NT2/D1 (cell line): Measurements from ENCODE around the gene PFDN4.

Experiments
- DNase-seq: peaks from one replicate; pipeline ENCODE4 v3.0.0-alpha.2; 2011; ENCODE audit warnings: low read depth, low spot score
- H3K27me3 ChIP-seq: 2 replicates; pipeline ENCODE4 v1.6.0; 2011; ENCODE audit warnings: mild to moderate bottlenecking; ENCODE audit not compliant: insufficient read length, insufficient read depth
- H3K36me3 ChIP-seq: 2 replicates; pipeline ENCODE4 v1.6.1; 2011; ENCODE audit warnings: mild to moderate bottlenecking, low read length, mixed read lengths; ENCODE audit not compliant: insufficient read depth, insufficient read length
- H3K4me1 ChIP-seq: 2 replicates; pipeline ENCODE4 v1.5.1; 2011; ENCODE audit not compliant: insufficient read depth, insufficient read length
- H3K4me3 ChIP-seq: 2 replicates; pipeline ENCODE4 v1.5.1; 2011; ENCODE audit warnings: low read depth; ENCODE audit not compliant: insufficient read length
- H3K9ac ChIP-seq: 2 replicates; pipeline ENCODE4 v1.6.0; 2011; ENCODE audit warnings: low read depth; ENCODE audit not compliant: insufficient read length
- H3K9me3 ChIP-seq: 2 replicates; pipeline ENCODE4 v1.5.1; 2011; ENCODE audit warnings: mild to moderate bottlenecking, low read length; ENCODE audit not compliant: insufficient read depth
- SUZ12 ChIP-seq: IDR thresholded peaks from 2 replicates; pipeline ENCODE4 v1.6.1; 2011; ENCODE audit not compliant: insufficient read length, insufficient read depth; ENCODE audit errors: extremely low read depth
- YY1 ChIP-seq: IDR thresholded peaks from 2 replicates; pipeline ENCODE4 v1.6.1; 2011; ENCODE audit not compliant: insufficient read length, insufficient read depth
- ZNF274 ChIP-seq: IDR thresholded peaks from 2 replicates; pipeline ENCODE4 v1.6.1; 2011; ENCODE audit warnings: mild to moderate bottlenecking, low read depth, low read length

Gene PFDN4

GRCh38 chr20:54184904-54185626 lies 22.8 kb upstream of the PFDN4 start:
- H3K9me3 ChIP-seq, result no peaks in the 10 kb centered on the region
- no peak overlapping the region for H3K9ac ChIP-seq
- H3K36me3 ChIP-seq, result no peaks in the 10 kb centered on the region
- no peak for DNase-seq
- TF ChIP-seq SUZ12 (no peak), YY1 (no peak), ZNF274 (no peak)
- H3K4me1 ChIP-seq, result no peaks in the 10 kb centered on the region
- no peaks in the 10 kb centered on the region for H3K27me3 ChIP-seq
- H3K4me3 ChIP-seq, result no peak overlapping the region

- H3K4me1 ChIP-seq, result no peaks in the 10 kb centered on the region
- H3K36me3 ChIP-seq, result no peaks in the 10 kb centered on the region
- H3K9ac ChIP-seq, result no peak overlapping the region
- no peak for DNase-seq
- no peak overlapping the region for H3K4me3 ChIP-seq
- H3K9me3 ChIP-seq, result no peaks in the 10 kb centered on the region
- no peaks in the 10 kb centered on the region for H3K27me3 ChIP-seq
- TF ChIP-seq YY1 (no peak), SUZ12 (no peak), ZNF274 (no peak)
Observed at GRCh38 chr20:54188132-54188849, 19.6 kb upstream of the PFDN4 start.

- H3K27me3 ChIP-seq, result no peaks in the 10 kb centered on the region
- no peaks in the 10 kb centered on the region for H3K4me1 ChIP-seq
- TF ChIP-seq YY1 (no peak), ZNF274 (no peak), SUZ12 (no peak)
- no peak overlapping the region for H3K4me3 ChIP-seq
- H3K9me3 ChIP-seq, result no peaks in the 10 kb centered on the region
- DNase-seq, result no peak
- H3K36me3 ChIP-seq, result no peaks in the 10 kb centered on the region
- H3K9ac ChIP-seq, result no peak overlapping the region
Observed at GRCh38 chr20:54189630-54190029, 18.3 kb upstream of the PFDN4 start.

GRCh38 chr20:54190217-54190616 lies 17.7 kb upstream of the PFDN4 start:
- H3K9ac ChIP-seq, result no peak overlapping the region
- H3K4me1 ChIP-seq, result no peaks in the 10 kb centered on the region
- no peak overlapping the region for H3K4me3 ChIP-seq
- H3K27me3 ChIP-seq, result no peaks in the 10 kb centered on the region
- TF ChIP-seq ZNF274 (no peak), YY1 (no peak), SUZ12 (no peak)
- no peak for DNase-seq
- H3K36me3 ChIP-seq, result no peaks in the 10 kb centered on the region
- no peaks in the 10 kb centered on the region for H3K9me3 ChIP-seq

GRCh38 chr20:54193817-54194216 lies 14.1 kb upstream of the PFDN4 start:
- H3K27me3 ChIP-seq, result no peaks in the 10 kb centered on the region

GRCh38 chr20:54194724-54195438 lies 13.0 kb upstream of the PFDN4 start:
- Histone ChIP-seq H3K9me3 (no peaks in the 10 kb centered on the region), H3K27me3 (no peaks in the 10 kb centered on the region), H3K36me3 (no peaks in the 10 kb centered on the region), H3K9ac (no peak overlapping the region), H3K4me3 (no peak overlapping the region), H3K4me1 (no peaks in the 10 kb centered on the region)
- TF ChIP-seq ZNF274 (no peak), SUZ12 (no peak), YY1 (no peak)
- DNase-seq, result no peak

More at GRCh38 chr20:54193817-54194216, 14.1 kb upstream of the PFDN4 start:
- no peaks in the 10 kb centered on the region for H3K36me3 ChIP-seq
- H3K4me3 ChIP-seq, result no peak overlapping the region
- no peak overlapping the region for H3K9ac ChIP-seq
- no peak for TF ChIP-seq ZNF274
- TF ChIP-seq SUZ12, result no peak
- TF ChIP-seq YY1, result no peak
- H3K9me3 ChIP-seq, result no peaks in the 10 kb centered on the region
- no peaks in the 10 kb centered on the region for H3K4me1 ChIP-seq
- no peak for DNase-seq
